Fibroblast of the conjunctiva (primary cell): Measurements from ENCODE around the gene HOXC12.

Source experiments
- DNase-seq: peaks from one replicate; pipeline ENCODE4 v3.0.0-alpha.2; 2010; ENCODE audit warnings: low read depth

The HOXC12 gene

GRCh38 chr12:53954694-53955035, at the start of gene HOXC12:
HOXC12 (plus strand) TSS chr12:53954903; CDS start chr12:53954930, 27 bp downstream.
- no peak for DNase-seq

- DNase-seq: no peak
These were observed 47.6 kb upstream of the HOXC12 start for GRCh38 chr12:53907103-53907502.

- DNase-seq: no peak
These were observed 37.7 kb upstream of the HOXC12 start for GRCh38 chr12:53916788-53917655.

GRCh38 chr12:53924521-53925405, 29.9 kb upstream of the HOXC12 start:
- no peak for DNase-seq

- no peak for DNase-seq
These were observed 27.3 kb upstream of the HOXC12 start for GRCh38 chr12:53927220-53928029.

GRCh38 chr12:53928054-53928835, 26.5 kb upstream of the HOXC12 start:
- DNase-seq: no peak

- no peak for DNase-seq
These were observed 25.2 kb upstream of the HOXC12 start for GRCh38 chr12:53929527-53929926.

GRCh38 chr12:53930591-53931255, 24.0 kb upstream of the HOXC12 start:
- no peak for DNase-seq

- DNase-seq: no peak
These were observed 22.7 kb upstream of the HOXC12 start for GRCh38 chr12:53931844-53932581.

- DNase-seq: no peak
These were observed 21.8 kb upstream of the HOXC12 start for GRCh38 chr12:53932915-53933314.

GRCh38 chr12:53935383-53936341, 19.0 kb upstream of the HOXC12 start:
- no peak for DNase-seq

GRCh38 chr12:53937099-53937498, 17.6 kb upstream of the HOXC12 start:
- no peak for DNase-seq

GRCh38 chr12:53937596-53938325, 16.9 kb upstream of the HOXC12 start:
- no peak for DNase-seq

GRCh38 chr12:53938326-53939140, 16.2 kb upstream of the HOXC12 start, which contains the start of gene HOXC13:
HOXC13 (plus strand) TSS chr12:53938831; CDS start chr12:53938907, 76 bp downstream.
- no peak for DNase-seq

- no peak for DNase-seq
These were observed 15.3 kb upstream of the HOXC12 start for GRCh38 chr12:53939141-53940108.

GRCh38 chr12:53940443-53941014, 14.2 kb upstream of the HOXC12 start:
- no peak for DNase-seq
